Esophagus muscularis mucosa (tissue), 4 donors: ENCODE data around the gene OR1S2. TPM values are rescaled to one million over a fixed set of nuclear protein-coding genes. Genes with fewer than 3 reads are reported as not detected.

Source experiments
- DNase-seq: peaks from one replicate; pipeline ENCODE4 v3.0.0-alpha.2; 2017; ENCODE audit errors: extremely low spot score
- H3K27ac ChIP-seq, 4 donors: fragments of 200-600 bp; sonication (generic); replicated peaks in 1 of 4; 1 replicate in 3 of 4; 2 replicates in 1 of 4; pipeline ENCODE4 v1.5.1; 2016 to 2019; ENCODE audit warnings: mild to moderate bottlenecking in 1 of 4
- H3K27me3 ChIP-seq, 4 donors: fragments of 200-600 bp; sonication (generic); one replicate each; pipeline versions ENCODE4 v1.5.1 to v1.6.0; 2016 to 2019
- H3K36me3 ChIP-seq, 4 donors: fragments of 200-600 bp; sonication (generic); one replicate each; pipeline ENCODE4 v1.5.1; 2016 to 2019
- H3K4me1 ChIP-seq, 4 donors: fragments of 200-600 bp; sonication (generic); one replicate each; pipeline ENCODE4 v1.5.1; 2016 to 2019
- H3K4me3 ChIP-seq, 4 donors: fragments of 200-600 bp; sonication (generic); 1 replicate in 2 of 4; 2 replicates in 2 of 4; pipeline ENCODE4 v1.5.1; 2016 to 2019; ENCODE audit warnings: mild to moderate bottlenecking in 4 of 4, moderate library complexity in 1 of 4
- H3K9me3 ChIP-seq, 4 donors: fragments of 200-600 bp; sonication (generic); 1 replicate in 3 of 4; 2 replicates in 1 of 4; pipeline ENCODE4 v1.5.1; 2016 to 2019
- EP300 ChIP-seq: sonication (generic); formaldehyde crosslinking; IDR thresholded peaks from one replicate; pipeline ENCODE4 v1.6.1; 2017; ENCODE audit warnings: antibody characterized with exemption
- POLR2A ChIP-seq: fragments of 450-650 bp; IDR thresholded peaks from one replicate; pipeline ENCODE4 v1.6.1; 2017; ENCODE audit warnings: antibody characterized with exemption, moderate library complexity, mild to moderate bottlenecking, low read depth
- POLR2AphosphoS5 ChIP-seq, 2 donors: sonication (generic); formaldehyde crosslinking; IDR thresholded peaks; one replicate each; pipeline ENCODE4 v1.6.1; 2017; ENCODE audit warnings: antibody characterized with exemption in 2 of 2
- WGBS: methylation state at CpG from one replicate; pipeline ENCODE4 v1.1.5; 2018; 5-methylcytosine and 5-hydroxymethylcytosine counted together
- intact Hi-C: fragments of 100-400 bp; cut with DNase I; formaldehyde crosslinking; loops from one replicate; pipeline ENCODE4 v1.15.1; 2023
- total RNA-seq, 4 donors: library from RNA; depleted of rRNA; stranded (reverse); fragments of >200 nt; gene quantifications; one replicate each; pipeline versions ENCODE4 v1.1.0 to v1.2.1, GENCODE V29; 2016
- TF ChIP-seq, protein P1 (sequence below), 3 experiments: fragments of 200-600 bp in 2 of 3; fragments of 450-650 bp in 1 of 3; sonication (generic) in 2 of 3; IDR thresholded peaks; one replicate each; pipeline ENCODE4 v1.5.1; 2017 to 2019; ENCODE audit warnings: antibody characterized with exemption in 3 of 3, mild to moderate bottlenecking in 2 of 3, moderate library complexity in 1 of 3

The OR1S2 gene
- total RNA-seq, 4 donors from 2014 or later, result not detected

DNA sequence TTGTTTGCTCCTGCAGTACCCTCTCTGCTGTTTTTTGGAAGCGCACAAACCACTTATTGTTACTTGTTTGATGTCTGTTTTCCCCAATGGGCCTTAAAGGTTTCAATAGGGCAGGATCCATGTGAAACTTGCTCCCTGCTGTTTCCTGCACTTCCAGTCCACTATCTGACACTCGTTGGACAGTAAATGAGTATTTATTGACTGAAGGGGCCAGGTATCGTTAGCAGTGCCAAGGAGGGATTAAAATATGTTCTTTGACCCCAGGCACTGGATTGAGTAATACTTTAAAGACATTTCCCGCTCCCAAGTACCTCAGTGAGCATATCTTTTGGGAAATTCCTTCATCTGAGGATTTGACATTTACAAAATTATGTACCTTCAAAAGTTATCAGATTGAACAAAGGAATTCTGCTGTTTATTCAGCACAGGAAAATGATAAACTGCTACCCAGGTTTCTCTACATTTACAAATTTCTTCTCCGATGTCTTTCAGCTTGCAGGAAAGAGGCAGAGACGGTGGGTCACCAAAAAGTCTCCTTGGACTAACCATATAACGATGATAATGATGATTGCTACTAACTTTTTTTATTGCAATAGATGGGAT is 38.3 kb downstream of the OR1S2 start:
- TF ChIP-seq EP300 (no peak), POLR2AphosphoS5 (IDR thresholded peaks at IDR 0.05) (no peak), POLR2A (no peak)
- TF ChIP-seq, protein P1, sequence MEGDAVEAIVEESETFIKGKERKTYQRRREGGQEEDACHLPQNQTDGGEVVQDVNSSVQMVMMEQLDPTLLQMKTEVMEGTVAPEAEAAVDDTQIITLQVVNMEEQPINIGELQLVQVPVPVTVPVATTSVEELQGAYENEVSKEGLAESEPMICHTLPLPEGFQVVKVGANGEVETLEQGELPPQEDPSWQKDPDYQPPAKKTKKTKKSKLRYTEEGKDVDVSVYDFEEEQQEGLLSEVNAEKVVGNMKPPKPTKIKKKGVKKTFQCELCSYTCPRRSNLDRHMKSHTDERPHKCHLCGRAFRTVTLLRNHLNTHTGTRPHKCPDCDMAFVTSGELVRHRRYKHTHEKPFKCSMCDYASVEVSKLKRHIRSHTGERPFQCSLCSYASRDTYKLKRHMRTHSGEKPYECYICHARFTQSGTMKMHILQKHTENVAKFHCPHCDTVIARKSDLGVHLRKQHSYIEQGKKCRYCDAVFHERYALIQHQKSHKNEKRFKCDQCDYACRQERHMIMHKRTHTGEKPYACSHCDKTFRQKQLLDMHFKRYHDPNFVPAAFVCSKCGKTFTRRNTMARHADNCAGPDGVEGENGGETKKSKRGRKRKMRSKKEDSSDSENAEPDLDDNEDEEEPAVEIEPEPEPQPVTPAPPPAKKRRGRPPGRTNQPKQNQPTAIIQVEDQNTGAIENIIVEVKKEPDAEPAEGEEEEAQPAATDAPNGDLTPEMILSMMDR (IDR thresholded peaks at IDR 0.05), result no peak
- DNase-seq, result no peak
- Histone ChIP-seq H3K4me1 (no peaks in the 10 kb centered on the region), H3K27me3 (no peaks in the 10 kb centered on the region), H3K36me3 (no peaks in the 10 kb centered on the region), H3K9me3 (no peaks in the 10 kb centered on the region), H3K27ac (no peak overlapping the region), H3K4me3 (no peak overlapping the region)
- intact Hi-C loops, result no loop called here
- 84% methylated on average over 7 of the region's 7 CpGs for WGBS

DNA sequence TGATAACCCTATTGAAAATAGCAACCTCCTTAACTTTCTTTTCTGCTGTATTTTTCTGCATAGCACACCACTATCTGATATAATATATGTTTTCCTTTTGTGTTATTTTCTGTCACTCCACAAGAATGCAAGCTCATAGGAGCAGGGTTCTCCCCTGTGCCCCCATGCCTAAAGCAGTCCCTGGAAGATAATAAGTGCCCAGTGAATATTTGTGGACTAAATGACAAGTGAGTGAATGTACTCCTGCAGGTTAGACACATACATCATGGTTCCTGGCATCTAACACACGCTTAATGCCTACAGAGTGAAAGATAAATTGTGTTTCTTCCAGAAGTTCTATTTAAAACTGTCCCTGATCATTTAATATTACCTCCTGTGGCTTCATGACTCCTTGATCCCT is 39.0 kb downstream of the OR1S2 start:
- Histone ChIP-seq H3K4me3 (no peak overlapping the region), H3K36me3 (no peaks in the 10 kb centered on the region), H3K9me3 (no peaks in the 10 kb centered on the region), H3K27ac (no peak overlapping the region), H3K4me1 (no peaks in the 10 kb centered on the region), H3K27me3 (no peaks in the 10 kb centered on the region)
- DNase-seq, result no peak
- TF ChIP-seq, protein P1 (IDR thresholded peaks at IDR 0.05), result no peak
- TF ChIP-seq EP300 (no peak), POLR2AphosphoS5 (IDR thresholded peaks at IDR 0.05) (no peak), POLR2A (no peak)
- intact Hi-C loops, result no loop called here
- 61% methylated on average over 1 of the region's 1 CpG for WGBS

DNA sequence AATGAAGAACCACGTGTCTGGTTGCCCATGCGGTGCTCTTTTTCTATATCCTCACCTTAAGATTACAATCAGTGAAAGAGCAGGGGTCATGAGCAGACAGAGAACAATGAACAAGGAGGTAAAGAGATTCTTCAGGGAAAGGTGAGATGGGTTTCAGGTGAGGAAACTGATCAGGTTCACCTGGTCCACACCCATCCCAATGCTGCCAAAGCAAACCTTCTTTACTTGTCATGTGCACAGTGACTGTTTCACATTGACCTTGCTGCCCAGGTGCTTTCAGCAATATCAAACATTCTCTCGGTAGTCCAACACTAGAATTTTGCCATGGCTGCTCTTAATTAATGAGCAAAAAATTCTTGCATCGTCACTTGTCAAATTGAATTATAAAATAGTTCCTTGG is 39.6 kb downstream of the OR1S2 start:
- intact Hi-C loops, result no loop called here

More for the DNA sequence above, 39.6 kb downstream of the OR1S2 start:
- Histone ChIP-seq H3K36me3 (no peaks in the 10 kb centered on the region), H3K4me1 (no peaks in the 10 kb centered on the region), H3K4me3 (no peak overlapping the region), H3K9me3 (no peaks in the 10 kb centered on the region), H3K27ac (no peak overlapping the region), H3K27me3 (no peaks in the 10 kb centered on the region)
- WGBS, result 81% methylated on average over 4 of the region's 4 CpGs
- no peak for TF ChIP-seq POLR2AphosphoS5 (IDR thresholded peaks at IDR 0.05)
- TF ChIP-seq EP300, result no peak
- TF ChIP-seq POLR2A, result no peak
- TF ChIP-seq, protein P1 (IDR thresholded peaks at IDR 0.05), result no peak
- no peak for DNase-seq

Other genes starting within 250 kb of the OR1S2 start
- gene OR9Q1, start 180.3 kb downstream of the OR1S2 start, total RNA-seq, result not detected
- gene OR6Q1, start 173.2 kb downstream of the OR1S2 start, total RNA-seq, result not detected
- not detected for gene OR9I1, start 78.6 kb downstream of the OR1S2 start, total RNA-seq
- gene OR9Q2, start 15.1 kb downstream of the OR1S2 start, total RNA-seq, result not detected
- not detected for gene OR1S1, start 8.6 kb upstream of the OR1S2 start, total RNA-seq
- gene OR10Q1, start 24.8 kb upstream of the OR1S2 start, total RNA-seq, result not detected
- not detected for gene OR10W1, start 64.1 kb upstream of the OR1S2 start, total RNA-seq
- not detected for gene OR5B17, start 154.9 kb upstream of the OR1S2 start, total RNA-seq
- gene OR5B3, start 202.7 kb upstream of the OR1S2 start, total RNA-seq, result not detected
- gene OR5B2, start 224.0 kb upstream of the OR1S2 start, total RNA-seq, result not detected
- not detected for gene OR5B12, start 238.1 kb upstream of the OR1S2 start, total RNA-seq